HepG2 (cell line): ENCODE results near the gene RPL18. TPM values are rescaled to one million over a fixed set of nuclear protein-coding genes. Genes with fewer than 3 reads are reported as not detected.

ENCODE experiments used
- ADNP ChIP-seq: sonication (generic); formaldehyde crosslinking; IDR thresholded peaks from 2 replicates; pipeline ENCODE4 v1.4.0; 2020; ENCODE audit warnings: missing genetic modification reagents
- BCL3 ChIP-seq: sonication (generic); formaldehyde crosslinking; IDR thresholded peaks from 2 replicates; pipeline ENCODE4 v1.5.1; 2020; ENCODE audit warnings: mild to moderate bottlenecking, missing genetic modification reagents, moderate library complexity
- CCDC6 ChIP-seq: sonication (generic); formaldehyde crosslinking; IDR thresholded peaks from 2 replicates; pipeline ENCODE4 v1.8.1; 2022; ENCODE audit warnings: mild to moderate bottlenecking, missing genetic modification reagents, moderate library complexity
- KDM2A ChIP-seq: sonication (generic); formaldehyde crosslinking; IDR thresholded peaks from 2 replicates; pipeline ENCODE4 v1.4.0; 2020; ENCODE audit warnings: low read depth, missing genetic modification reagents, borderline replicate concordance
- NAIF1 ChIP-seq: sonication (generic); formaldehyde crosslinking; IDR thresholded peaks from 2 replicates; pipeline ENCODE4 v1.5.0; 2020; ENCODE audit warnings: mild to moderate bottlenecking, missing genetic modification reagents, borderline replicate concordance
- NFATC3 ChIP-seq: sonication (generic); formaldehyde crosslinking; IDR thresholded peaks from 2 replicates; pipeline ENCODE4 v1.5.1; 2020; ENCODE audit warnings: mild to moderate bottlenecking, missing genetic modification reagents
- NFE2L2 ChIP-seq: fragments of 150-350 bp; IDR thresholded peaks from 2 replicates; pipeline ENCODE4 v1.6.1; 2014; ENCODE audit warnings: low read length
- POGZ ChIP-seq: sonication (generic); formaldehyde crosslinking; IDR thresholded peaks from 2 replicates; pipeline ENCODE4 v1.4.0; 2020; ENCODE audit warnings: mild to moderate bottlenecking, missing genetic modification reagents
- SCMH1 ChIP-seq: sonication (generic); formaldehyde crosslinking; IDR thresholded peaks from 2 replicates; pipeline ENCODE4 v1.9.0; 2021; ENCODE audit warnings: missing genetic modification reagents, mild to moderate bottlenecking, borderline replicate concordance
- SUZ12 ChIP-seq: fragments of 150-350 bp; IDR thresholded peaks from 2 replicates; pipeline ENCODE4 v1.6.1; 2014; ENCODE audit warnings: low read depth, low read length
- YEATS4 ChIP-seq: sonication (generic); formaldehyde crosslinking; IDR thresholded peaks from 2 replicates; pipeline ENCODE4 v1.4.0; 2020; ENCODE audit warnings: missing genetic modification reagents, borderline replicate concordance
- ZBTB44 ChIP-seq: sonication (generic); formaldehyde crosslinking; IDR thresholded peaks from 2 replicates; pipeline ENCODE4 v1.4.0; 2020; ENCODE audit warnings: missing genetic modification reagents
- ZNF160 ChIP-seq: sonication (generic); formaldehyde crosslinking; IDR thresholded peaks from 2 replicates; pipeline ENCODE4 v1.8.0; 2022; ENCODE audit warnings: mild to moderate bottlenecking, inconsistent platforms, missing genetic modification reagents
- ZNF224 ChIP-seq: sonication (generic); formaldehyde crosslinking; IDR thresholded peaks from 2 replicates; pipeline ENCODE4 v1.5.0; 2020; ENCODE audit warnings: mild to moderate bottlenecking, missing genetic modification reagents
- ZNF274 ChIP-seq: sonication (generic); formaldehyde crosslinking; IDR thresholded peaks from 2 replicates; pipeline ENCODE4 v1.5.1; 2020; ENCODE audit warnings: mild to moderate bottlenecking, missing genetic modification reagents
- ZNF598 ChIP-seq: sonication (generic); formaldehyde crosslinking; IDR thresholded peaks from 2 replicates; pipeline ENCODE4 v1.5.1; 2020; ENCODE audit warnings: mild to moderate bottlenecking, missing genetic modification reagents, borderline replicate concordance
- polyA plus RNA-seq, 8 experiments: library from polyadenylated mRNA; depleted of rRNA in 3 of 8; stranded (reverse) in 7 of 8; unstranded in 1 of 8; fragments of >200 nt; fragmentation: Illumina TruSeq in 4 of 8; extraction: Trizol in 4 of 8; gene quantifications; 2 replicates each; pipeline versions ENCODE4 v1.2.1 to v1.2.3, GENCODE V29; 2011 to 2016; ENCODE audit warnings: low read depth in 4 of 8, missing spikeins in 1 of 8, mixed read lengths in 1 of 8; ENCODE audit not compliant: insufficient read depth in 1 of 8
- total RNA-seq, 5 experiments: library from RNA; depleted of rRNA; stranded (reverse); fragments of >200 nt; fragmentation: Illumina TruSeq; extraction: Trizol; gene quantifications; 2 replicates each; pipeline ENCODE4 v1.2.3, GENCODE V29; 2016; ENCODE audit warnings: low read depth in 1 of 5
- TF ChIP-seq, protein P1 (sequence below): sonication (generic); formaldehyde crosslinking; IDR thresholded peaks from 2 replicates; pipeline ENCODE4 v1.8.0; 2022; ENCODE audit warnings: missing genetic modification reagents, mild to moderate bottlenecking, borderline replicate concordance
- TF ChIP-seq, protein P2 (sequence below): sonication (generic); formaldehyde crosslinking; IDR thresholded peaks from 2 replicates; pipeline ENCODE4 v1.4.0; 2020; ENCODE audit warnings: mild to moderate bottlenecking, missing genetic modification reagents, borderline replicate concordance
- TF ChIP-seq, protein P3 (sequence below): sonication (generic); formaldehyde crosslinking; IDR thresholded peaks from 2 replicates; pipeline ENCODE4 v1.5.0; 2020; ENCODE audit warnings: missing genetic modification reagents, mild to moderate bottlenecking, borderline replicate concordance
- TF ChIP-seq, protein P4 (sequence below): sonication (generic); formaldehyde crosslinking; IDR thresholded peaks from 2 replicates; pipeline ENCODE4 v1.4.0; 2020; ENCODE audit warnings: mild to moderate bottlenecking, missing genetic modification reagents

The RPL18 gene
- total and polyA plus RNA-seq, 2 of the 13 experiments (the other 11 are each of a cell fraction or from before 2014, with no cell fraction given), result 1,485 to 1,639 TPM

DNA sequence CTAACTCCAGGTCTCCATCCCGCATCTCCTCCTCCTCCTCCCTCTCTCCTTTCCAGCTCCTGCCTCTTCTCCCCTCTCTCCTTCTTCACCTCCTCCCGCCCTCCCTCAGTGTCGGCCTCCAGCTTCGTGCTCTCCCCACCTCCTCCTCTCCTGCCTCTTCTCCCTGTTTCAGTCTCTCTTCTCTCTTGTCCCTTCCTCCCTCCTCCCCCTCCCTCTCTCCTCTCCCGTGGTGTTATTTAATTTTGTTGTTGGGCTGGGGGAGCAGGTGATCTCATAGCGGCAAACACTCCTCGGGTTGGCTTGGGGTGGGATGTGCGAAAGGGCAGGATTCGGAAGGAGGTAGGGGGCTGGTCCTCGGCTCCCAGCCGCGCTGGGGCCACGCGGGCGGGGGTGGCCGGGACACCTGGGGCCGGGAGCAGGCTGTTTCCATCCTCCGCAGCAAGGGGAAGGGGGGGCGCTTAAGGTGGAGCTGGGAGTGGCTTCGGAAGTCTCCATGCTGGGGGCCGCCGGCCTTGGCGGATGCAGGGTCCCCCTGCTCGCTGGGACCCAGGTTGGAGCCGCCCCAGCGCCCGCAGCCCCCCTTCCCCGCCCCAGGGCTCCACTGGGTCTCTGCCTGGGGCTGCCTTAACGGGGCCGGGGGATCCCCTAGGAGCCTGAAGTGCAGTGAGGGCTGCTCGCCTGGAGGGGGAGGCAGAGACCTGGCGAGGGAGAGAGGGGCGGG is 27.2 kb upstream of the RPL18 start, which contains the start of gene CA11 (continued):
- TF ChIP-seq BCL3 (CRISPR knock-in tag) (peak; percentile 51; the same call in 1 of the 2 replicates), NFE2L2 (no peak), YEATS4 (CRISPR knock-in tag) (no peak), ZBTB44 (CRISPR knock-in tag) (no peak), ADNP (CRISPR knock-in tag) (no peak), SCMH1 (CRISPR knock-in tag) (no peak), ZNF598 (CRISPR knock-in tag) (no peak), ZNF224 (CRISPR knock-in tag) (no peak), NFATC3 (peak; percentile 56; the same call in 1 of the 2 replicates), POGZ (CRISPR knock-in tag) (0 out of 2 replicates have a peak, but pooled peaks have one; percentile 21), CCDC6 (CRISPR knock-in tag) (no peak), NAIF1 (CRISPR knock-in tag) (no peak), KDM2A (CRISPR knock-in tag) (peak; percentile 70; the same call in 1 of the 2 replicates), ZNF160 (CRISPR knock-in tag) (no peak), SUZ12 (no peak), ZNF274 (0 out of 2 replicates have a peak, but pooled peaks have one; percentile 37)
- TF ChIP-seq, protein P1, sequence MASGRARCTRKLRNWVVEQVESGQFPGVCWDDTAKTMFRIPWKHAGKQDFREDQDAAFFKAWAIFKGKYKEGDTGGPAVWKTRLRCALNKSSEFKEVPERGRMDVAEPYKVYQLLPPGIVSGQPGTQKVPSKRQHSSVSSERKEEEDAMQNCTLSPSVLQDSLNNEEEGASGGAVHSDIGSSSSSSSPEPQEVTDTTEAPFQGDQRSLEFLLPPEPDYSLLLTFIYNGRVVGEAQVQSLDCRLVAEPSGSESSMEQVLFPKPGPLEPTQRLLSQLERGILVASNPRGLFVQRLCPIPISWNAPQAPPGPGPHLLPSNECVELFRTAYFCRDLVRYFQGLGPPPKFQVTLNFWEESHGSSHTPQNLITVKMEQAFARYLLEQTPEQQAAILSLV (CRISPR knock-in tag), result peak; percentile 56; the same call in 1 of the 2 replicates
- TF ChIP-seq, protein P2, sequence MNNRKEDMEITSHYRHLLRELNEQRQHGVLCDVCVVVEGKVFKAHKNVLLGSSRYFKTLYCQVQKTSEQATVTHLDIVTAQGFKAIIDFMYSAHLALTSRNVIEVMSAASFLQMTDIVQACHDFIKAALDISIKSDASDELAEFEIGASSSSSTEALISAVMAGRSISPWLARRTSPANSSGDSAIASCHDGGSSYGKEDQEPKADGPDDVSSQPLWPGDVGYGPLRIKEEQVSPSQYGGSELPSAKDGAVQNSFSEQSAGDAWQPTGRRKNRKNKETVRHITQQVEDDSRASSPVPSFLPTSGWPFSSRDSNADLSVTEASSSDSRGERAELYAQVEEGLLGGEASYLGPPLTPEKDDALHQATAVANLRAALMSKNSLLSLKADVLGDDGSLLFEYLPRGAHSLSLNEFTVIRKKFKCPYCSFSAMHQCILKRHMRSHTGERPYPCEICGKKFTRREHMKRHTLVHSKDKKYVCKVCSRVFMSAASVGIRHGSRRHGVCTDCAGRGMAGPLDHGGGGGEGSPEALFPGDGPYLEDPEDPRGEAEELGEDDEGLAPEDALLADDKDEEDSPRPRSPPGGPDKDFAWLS, result no peak
- TF ChIP-seq, protein P3, sequence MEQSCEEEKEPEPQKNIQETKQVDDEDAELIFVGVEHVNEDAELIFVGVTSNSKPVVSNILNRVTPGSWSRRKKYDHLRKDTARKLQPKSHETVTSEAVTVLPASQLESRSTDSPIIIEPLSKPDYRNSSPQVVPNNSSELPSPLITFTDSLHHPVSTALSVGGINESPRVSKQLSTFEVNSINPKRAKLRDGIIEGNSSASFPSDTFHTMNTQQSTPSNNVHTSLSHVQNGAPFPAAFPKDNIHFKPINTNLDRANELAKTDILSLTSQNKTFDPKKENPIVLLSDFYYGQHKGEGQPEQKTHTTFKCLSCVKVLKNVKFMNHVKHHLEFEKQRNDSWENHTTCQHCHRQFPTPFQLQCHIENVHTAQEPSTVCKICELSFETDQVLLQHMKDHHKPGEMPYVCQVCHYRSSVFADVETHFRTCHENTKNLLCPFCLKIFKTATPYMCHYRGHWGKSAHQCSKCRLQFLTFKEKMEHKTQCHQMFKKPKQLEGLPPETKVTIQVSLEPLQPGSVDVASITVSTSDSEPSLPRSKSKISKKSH (CRISPR knock-in tag), result no peak
- TF ChIP-seq, protein P4, sequence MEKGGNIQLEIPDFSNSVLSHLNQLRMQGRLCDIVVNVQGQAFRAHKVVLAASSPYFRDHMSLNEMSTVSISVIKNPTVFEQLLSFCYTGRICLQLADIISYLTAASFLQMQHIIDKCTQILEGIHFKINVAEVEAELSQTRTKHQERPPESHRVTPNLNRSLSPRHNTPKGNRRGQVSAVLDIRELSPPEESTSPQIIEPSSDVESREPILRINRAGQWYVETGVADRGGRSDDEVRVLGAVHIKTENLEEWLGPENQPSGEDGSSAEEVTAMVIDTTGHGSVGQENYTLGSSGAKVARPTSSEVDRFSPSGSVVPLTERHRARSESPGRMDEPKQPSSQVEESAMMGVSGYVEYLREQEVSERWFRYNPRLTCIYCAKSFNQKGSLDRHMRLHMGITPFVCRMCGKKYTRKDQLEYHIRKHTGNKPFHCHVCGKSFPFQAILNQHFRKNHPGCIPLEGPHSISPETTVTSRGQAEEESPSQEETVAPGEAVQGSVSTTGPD (CRISPR knock-in tag), result no peak
